ENCODE results near the gene SALL4. TPM values are rescaled to one million over a fixed set of nuclear protein-coding genes. Genes with fewer than 3 reads are reported as not detected.

The SALL4 gene
- polyA plus RNA-seq, 1 experiment, result 0.46 TPM

DNA sequence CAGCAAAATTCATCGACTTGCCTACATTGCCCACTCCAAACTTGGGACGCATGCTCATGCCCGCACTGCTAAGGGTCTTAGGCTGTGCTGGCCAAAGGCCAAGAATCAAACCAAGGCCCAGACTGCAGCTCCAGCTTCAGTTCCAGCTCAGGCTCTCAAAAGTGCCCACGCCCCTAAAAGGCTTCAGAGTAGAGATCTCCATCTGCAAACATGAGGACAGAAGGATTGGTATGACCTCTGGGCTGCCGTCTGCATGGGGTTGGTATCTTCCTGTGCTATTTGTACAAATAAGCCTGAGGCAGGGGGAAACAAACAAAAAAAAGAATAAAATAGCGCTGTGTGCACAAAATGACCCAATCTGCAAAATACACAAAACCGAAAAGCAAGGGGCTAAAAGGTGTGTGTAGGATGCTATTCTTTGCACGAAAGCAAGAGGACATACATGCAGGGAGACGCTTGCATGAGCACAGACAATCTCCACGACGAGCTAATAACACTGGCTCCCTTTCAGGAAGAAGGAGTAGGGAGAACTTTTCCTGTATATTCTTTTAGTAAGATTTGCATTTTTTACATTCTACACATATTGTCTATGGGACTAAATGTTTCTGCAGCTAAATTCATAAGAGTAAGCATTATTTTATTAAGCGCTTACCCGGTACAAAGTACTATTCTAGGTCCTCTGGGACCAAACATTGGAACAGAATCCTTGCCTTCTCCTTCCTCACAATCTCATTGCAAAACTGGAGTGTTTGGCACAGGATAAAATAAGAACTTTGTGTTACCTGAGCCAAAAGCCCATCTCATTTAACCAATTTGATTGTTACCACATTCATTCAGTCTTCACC, 67.2 kb downstream of the SALL4 start:
- TF ChIP-seq, protein P1, sequence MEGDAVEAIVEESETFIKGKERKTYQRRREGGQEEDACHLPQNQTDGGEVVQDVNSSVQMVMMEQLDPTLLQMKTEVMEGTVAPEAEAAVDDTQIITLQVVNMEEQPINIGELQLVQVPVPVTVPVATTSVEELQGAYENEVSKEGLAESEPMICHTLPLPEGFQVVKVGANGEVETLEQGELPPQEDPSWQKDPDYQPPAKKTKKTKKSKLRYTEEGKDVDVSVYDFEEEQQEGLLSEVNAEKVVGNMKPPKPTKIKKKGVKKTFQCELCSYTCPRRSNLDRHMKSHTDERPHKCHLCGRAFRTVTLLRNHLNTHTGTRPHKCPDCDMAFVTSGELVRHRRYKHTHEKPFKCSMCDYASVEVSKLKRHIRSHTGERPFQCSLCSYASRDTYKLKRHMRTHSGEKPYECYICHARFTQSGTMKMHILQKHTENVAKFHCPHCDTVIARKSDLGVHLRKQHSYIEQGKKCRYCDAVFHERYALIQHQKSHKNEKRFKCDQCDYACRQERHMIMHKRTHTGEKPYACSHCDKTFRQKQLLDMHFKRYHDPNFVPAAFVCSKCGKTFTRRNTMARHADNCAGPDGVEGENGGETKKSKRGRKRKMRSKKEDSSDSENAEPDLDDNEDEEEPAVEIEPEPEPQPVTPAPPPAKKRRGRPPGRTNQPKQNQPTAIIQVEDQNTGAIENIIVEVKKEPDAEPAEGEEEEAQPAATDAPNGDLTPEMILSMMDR (IDR thresholded peaks at IDR 0.05; ENCODE audit: low read depth, low read length), result no peak
- CTCF ChIA-PET, result no interaction called here
- Histone ChIP-seq H3K4me3 (ENCODE audit: low read depth, low read length) (no peak overlapping the region), H3K27ac (ENCODE audit: low read depth, low read length) (no peak overlapping the region), H3K9me3 (ENCODE audit: control insufficient read depth, insufficient read depth, low read length) (no peaks in the 10 kb centered on the region), H3K27me3 (ENCODE audit: control insufficient read depth, insufficient read depth, low read length) (no peaks in the 10 kb centered on the region)
- DNase-seq (ENCODE audit: low read depth, low spot score), result no peak
- POLR2A ChIA-PET, result no interaction called here

DNA sequence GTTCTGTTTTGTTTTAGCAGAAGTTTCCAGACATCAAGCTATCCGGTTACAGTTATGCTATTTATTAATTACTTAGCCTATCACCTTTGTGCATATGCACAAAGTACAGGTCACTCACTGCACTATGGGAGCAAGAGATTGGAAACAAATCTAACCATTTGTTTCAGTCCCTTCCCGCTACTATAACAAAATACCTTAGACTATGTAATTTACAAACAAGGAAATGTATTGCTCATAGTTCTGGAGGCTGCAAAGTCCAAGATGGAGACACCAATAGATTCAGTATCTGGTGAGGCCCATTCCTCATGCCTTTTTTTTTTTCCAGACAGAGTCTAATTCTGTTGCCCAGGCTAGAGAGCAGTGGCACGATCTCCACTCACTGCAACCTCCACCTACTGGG, 69.3 kb downstream of the SALL4 start:
- no peak overlapping the region for H3K27ac ChIP-seq (ENCODE audit: low read depth, low read length)
- H3K9me3 ChIP-seq (ENCODE audit: control insufficient read depth, insufficient read depth, low read length), result no peaks in the 10 kb centered on the region
- CTCF ChIA-PET, result interaction anchor here (0.6 to 0.9 kb wide), 2 partner anchors 32 to 201 kb away, joined by 3 to 4 read pairs; no protein-coding TSS in a partner anchor
- H3K4me3 ChIP-seq (ENCODE audit: low read depth, low read length), result no peak overlapping the region
- no peaks in the 10 kb centered on the region for H3K27me3 ChIP-seq (ENCODE audit: control insufficient read depth, insufficient read depth, low read length)
- POLR2A ChIA-PET, result no interaction called here
- TF ChIP-seq, protein P1 (IDR thresholded peaks at IDR 0.05; ENCODE audit: low read depth, low read length), result no peak
- DNase-seq (ENCODE audit: low read depth, low spot score), result no peak

Other genes with a start within 250 kb of the SALL4 start
- 35.3 and 37.1 TPM in 2 replicates for gene ATP9A, start 34.1 kb downstream of the SALL4 start, polyA plus RNA-seq (2011; rRNA removed)

All from AG04450 (cell line).